Astrocyte of the hippocampus (primary cell): ENCODE measurements around the gene DGCR6L.
A peak's percentile ranks its signal among the peaks of the same experiment; 100 is the strongest.
"Not testable (repeated sequence)": the region's sequence is repeated elsewhere in the genome, so short reads cannot be mapped to it uniquely, and the experiment has no call there.

Experiments used
- DNase-seq: peaks from one replicate; pipeline ENCODE4 v3.0.0; 2011; ENCODE audit warnings: low read depth, low spot score

The DGCR6L gene

GRCh38 chr22:20310180-20310579 lies 9.7 kb downstream of the DGCR6L start:
- not testable (repeated sequence) for DNase-seq

GRCh38 chr22:20308806-20309650 lies 10.8 kb downstream of the DGCR6L start:
- DNase-seq = not testable (repeated sequence)

- not testable (repeated sequence) for DNase-seq
Measured at GRCh38 chr22:20307448-20308447, 12.1 kb downstream of the DGCR6L start.

- not testable (repeated sequence) for DNase-seq
Measured at GRCh38 chr22:20306646-20307447, 13.0 kb downstream of the DGCR6L start.

GRCh38 chr22:20305894-20306645 lies 13.8 kb downstream of the DGCR6L start:
- DNase-seq = no peak

GRCh38 chr22:20305230-20305893 lies 14.5 kb downstream of the DGCR6L start:
- DNase-seq = peak; percentile 30

GRCh38 chr22:20304646-20305045 lies 15.2 kb downstream of the DGCR6L start:
- DNase-seq = no peak

GRCh38 chr22:20303229-20303534 lies 16.7 kb downstream of the DGCR6L start:
- not testable (repeated sequence) for DNase-seq

GRCh38 chr22:20302438-20303228 lies 17.2 kb downstream of the DGCR6L start:
- DNase-seq = no peak

GRCh38 chr22:20299746-20300136 lies 20.1 kb downstream of the DGCR6L start:
- peak; percentile 60 for DNase-seq

GRCh38 chr22:20298803-20299745 lies 20.8 kb downstream of the DGCR6L start:
- DNase-seq = peak; percentile 87

- no peak for DNase-seq
Measured at GRCh38 chr22:20298110-20298802, 21.6 kb downstream of the DGCR6L start.

- DNase-seq = no peak
Measured at GRCh38 chr22:20297414-20298109, 22.3 kb downstream of the DGCR6L start.

- no peak for DNase-seq
Measured at GRCh38 chr22:20296598-20296997, 23.3 kb downstream of the DGCR6L start.

- DNase-seq = no peak
Measured at GRCh38 chr22:20295262-20296064, 24.4 kb downstream of the DGCR6L start.

- DNase-seq = no peak
Measured at GRCh38 chr22:20292673-20293232, 27.1 kb downstream of the DGCR6L start.
